Mesothelial cell of epicardium (in vitro differentiated cells): Measurements from ENCODE around the gene SLC36A4. TPM values are rescaled to one million over a fixed set of nuclear protein-coding genes. Genes with fewer than 3 reads are reported as not detected.
"Not testable (repeated sequence)": the region's sequence is repeated elsewhere in the genome, so short reads cannot be mapped to it uniquely, and the experiment has no call there.

ENCODE experiments used
- DNase-seq, 2 experiments: peaks; one replicate each; pipeline ENCODE4 v3.0.0; 2021; ENCODE audit warnings: low spot score in 2 of 2; ENCODE audit not compliant: unreplicated experiment in 2 of 2
- H3K27ac Mint-ChIP-seq: 2 replicates; pipeline ENCODE4 v1.8.0; 2021; ENCODE audit warnings: mixed read lengths
- H3K27me3 Mint-ChIP-seq: 2 replicates; pipeline ENCODE4 v1.8.0; 2021; ENCODE audit warnings: low read depth, mixed read lengths
- H3K36me3 Mint-ChIP-seq: 2 replicates; pipeline ENCODE4 v1.8.0; 2021; ENCODE audit warnings: mixed read lengths
- H3K4me1 Mint-ChIP-seq: 2 replicates; pipeline ENCODE4 v1.8.0; 2021; ENCODE audit warnings: mixed read lengths
- H3K4me3 Mint-ChIP-seq: 2 replicates; pipeline ENCODE4 v1.8.0; 2021; ENCODE audit warnings: mild to moderate bottlenecking, moderate library complexity, mixed read lengths
- H3K9me3 Mint-ChIP-seq: 2 replicates; pipeline ENCODE4 v1.8.0; 2021; ENCODE audit warnings: mixed read lengths
- CTCF ChIP-seq: fragments of 200-600 bp; sonication (generic); IDR thresholded peaks from one replicate; pipeline ENCODE4 v1.5.0; 2021; ENCODE audit warnings: antibody characterized with exemption; ENCODE audit not compliant: unreplicated experiment
- total RNA-seq: library from RNA; stranded (reverse); gene quantifications from 3 replicates; pipeline ENCODE4 v1.2.1, GENCODE V29; 2021

Gene SLC36A4
- total RNA-seq, 1 donor from 2014 or later: 25.3 TPM

DNA sequence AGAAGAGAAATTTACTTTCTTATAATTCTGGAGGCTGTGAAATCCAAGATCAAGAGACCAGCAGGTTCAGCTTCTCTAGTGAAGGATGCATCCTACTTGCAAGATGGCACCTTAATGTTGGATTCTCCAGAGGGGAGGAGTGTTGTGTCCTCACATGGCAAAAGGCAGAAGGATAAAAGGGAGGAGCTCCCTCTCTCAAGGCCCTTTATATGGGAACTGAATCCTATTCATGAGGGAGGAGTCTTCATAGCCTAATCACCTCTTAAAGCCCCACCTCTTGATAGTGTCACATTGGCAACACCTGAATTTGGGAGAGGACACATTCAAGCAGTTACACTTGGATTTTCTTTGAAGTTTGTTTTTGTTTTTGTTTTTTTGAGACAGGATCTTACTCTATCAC is 79.5 kb downstream of the SLC36A4 start:
- no peak for TF ChIP-seq CTCF
- peaks cover 2% of the 10 kb centered on the region for H3K27me3 Mint-ChIP-seq
- DNase-seq: no peak
- H3K9me3 Mint-ChIP-seq: peaks cover 4% of the 10 kb centered on the region
- no peak overlapping the region for H3K27ac Mint-ChIP-seq
- H3K4me1 Mint-ChIP-seq: peaks cover 12% of the 10 kb centered on the region
- no peak overlapping the region for H3K4me3 Mint-ChIP-seq
- no peaks in the 10 kb centered on the region for H3K36me3 Mint-ChIP-seq

GRCh38 chr11:93117565-93117964 is 80.2 kb downstream of the SLC36A4 start:
- Mint-ChIP-seq H3K4me1 (peaks cover 12% of the 10 kb centered on the region), H3K4me3 (no peak overlapping the region), H3K27ac (no peak overlapping the region), H3K36me3 (no peaks in the 10 kb centered on the region), H3K27me3 (peaks cover 2% of the 10 kb centered on the region), H3K9me3 (peaks cover 4% of the 10 kb centered on the region)
- TF ChIP-seq CTCF: no peak
- DNase-seq: no peak

DNA sequence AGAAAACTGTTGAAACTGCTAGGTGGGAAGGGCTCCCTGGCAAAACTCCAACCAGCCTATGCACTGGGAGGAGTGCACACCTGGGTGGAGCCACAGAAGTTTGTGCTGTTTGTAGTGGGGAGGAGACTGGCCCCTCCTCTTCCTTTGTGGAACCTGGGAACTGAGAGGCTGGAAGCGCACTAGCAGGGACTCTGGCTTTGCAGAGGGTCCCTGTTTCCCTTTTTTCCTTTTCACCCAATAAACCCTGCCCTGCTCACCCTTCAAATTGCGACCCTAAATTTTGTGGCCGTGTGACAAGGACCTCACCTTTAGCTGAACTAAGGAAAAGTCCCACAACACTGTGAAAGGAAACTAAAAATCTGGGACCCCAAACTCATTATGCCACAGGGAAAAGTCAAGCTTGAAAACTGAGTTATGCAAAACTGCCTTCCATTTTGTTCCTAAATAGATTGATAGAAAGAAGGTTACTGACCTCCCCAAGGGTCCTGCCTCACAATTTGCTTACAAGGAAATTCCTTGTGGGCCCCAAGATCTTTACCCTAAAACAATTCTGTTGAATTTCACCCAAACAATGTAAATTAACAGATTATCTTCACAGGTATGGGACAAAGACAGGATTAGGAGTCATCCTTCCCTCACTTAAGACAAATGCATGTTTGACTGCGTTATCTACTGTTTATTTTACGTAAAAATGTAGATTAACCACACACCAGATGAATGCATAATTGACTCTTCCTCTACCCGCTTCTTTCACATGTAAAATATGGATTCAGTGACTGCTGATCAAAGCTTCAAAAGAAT is 81.0 kb downstream of the SLC36A4 start:
- Mint-ChIP-seq H3K36me3 (no peaks in the 10 kb centered on the region), H3K4me1 (peaks cover 10% of the 10 kb centered on the region), H3K9me3 (peaks cover 4% of the 10 kb centered on the region), H3K27me3 (peaks cover 2% of the 10 kb centered on the region), H3K4me3 (no peak overlapping the region), H3K27ac (no peak overlapping the region)
- TF ChIP-seq CTCF: no peak
- no peak for DNase-seq

- peaks cover 10% of the 10 kb centered on the region for H3K4me1 Mint-ChIP-seq
- H3K4me3 Mint-ChIP-seq: no peak overlapping the region
- TF ChIP-seq CTCF: no peak
- DNase-seq: no peak
- peaks cover 12% of the 10 kb centered on the region for H3K9me3 Mint-ChIP-seq
- no peak overlapping the region for H3K27ac Mint-ChIP-seq
- peaks cover 2% of the 10 kb centered on the region for H3K27me3 Mint-ChIP-seq
- H3K36me3 Mint-ChIP-seq: no peaks in the 10 kb centered on the region
Measured at GRCh38 chr11:93114304-93114703, 83.5 kb downstream of the SLC36A4 start.

GRCh38 chr11:93113824-93114223 is 84.0 kb downstream of the SLC36A4 start:
- H3K4me1 Mint-ChIP-seq: peaks cover 10% of the 10 kb centered on the region
- H3K27ac Mint-ChIP-seq: no peak overlapping the region
- H3K27me3 Mint-ChIP-seq: peaks cover 2% of the 10 kb centered on the region
- no peak for TF ChIP-seq CTCF
- peaks cover 10% of the 10 kb centered on the region for H3K9me3 Mint-ChIP-seq
- H3K36me3 Mint-ChIP-seq: no peaks in the 10 kb centered on the region
- no peak overlapping the region for H3K4me3 Mint-ChIP-seq
- no peak for DNase-seq

DNA sequence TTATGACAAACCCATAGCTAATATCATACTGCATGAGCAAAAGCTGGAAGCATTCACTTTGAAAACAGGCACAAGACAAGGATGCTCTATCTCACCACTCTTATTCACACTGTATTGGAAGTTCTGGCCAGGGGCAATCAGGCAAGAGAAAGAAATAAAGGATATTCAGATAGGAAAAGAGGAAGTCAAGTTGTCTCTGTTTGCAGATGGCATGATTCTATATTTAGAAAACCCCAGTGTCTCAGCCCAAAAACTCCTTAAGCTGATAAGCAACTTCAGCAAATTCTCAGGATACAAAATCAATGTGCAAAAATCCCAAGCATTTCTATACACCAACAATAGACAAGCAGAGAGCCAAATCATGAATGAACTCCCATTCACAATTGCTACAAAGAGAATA is 86.6 kb downstream of the SLC36A4 start:
- H3K9me3 Mint-ChIP-seq: peaks cover 10% of the 10 kb centered on the region
- H3K27me3 Mint-ChIP-seq, H3K36me3 Mint-ChIP-seq, DNase-seq, H3K4me1 Mint-ChIP-seq, H3K4me3 Mint-ChIP-seq, H3K27ac Mint-ChIP-seq: not testable (repeated sequence)
